Hepatocyte (in vitro differentiated cells): ENCODE results near the gene ZBTB38. TPM values are rescaled to one million over a fixed set of nuclear protein-coding genes. Genes with fewer than 3 reads are reported as not detected.

Experiments used
- DNase-seq: peaks from one replicate; pipeline ENCODE4 v3.0.0-alpha.2; 2016; ENCODE audit warnings: low spot score
- H2AFZ ChIP-seq: fragments of 200-600 bp; sonication (generic); 2 replicates; pipeline ENCODE4 v1.6.0; 2016; ENCODE audit warnings: antibody characterized with exemption, mild to moderate bottlenecking
- H3K27ac ChIP-seq: fragments of 200-600 bp; sonication (generic); 2 replicates; pipeline ENCODE4 v1.5.1; 2016; ENCODE audit warnings: mild to moderate bottlenecking
- H3K27me3 ChIP-seq: fragments of 200-600 bp; sonication (generic); 2 replicates; pipeline ENCODE4 v1.6.1; 2016
- H3K36me3 ChIP-seq: fragments of 200-600 bp; sonication (generic); replicated peaks from 2 replicates; pipeline ENCODE4 v1.5.1; 2016; ENCODE audit warnings: low read depth; ENCODE audit not compliant: insufficient read depth
- H3K4me1 ChIP-seq: fragments of 200-600 bp; sonication (generic); 2 replicates; pipeline ENCODE4 v1.5.1; 2016; ENCODE audit warnings: mild to moderate bottlenecking, moderate library complexity; ENCODE audit not compliant: insufficient read depth
- H3K4me2 ChIP-seq: fragments of 200-600 bp; sonication (generic); 2 replicates; pipeline ENCODE4 v1.6.0; 2016
- H3K4me3 ChIP-seq: fragments of 200-600 bp; sonication (generic); 2 replicates; pipeline ENCODE4 v1.5.1; 2016; ENCODE audit warnings: mild to moderate bottlenecking
- H3K79me2 ChIP-seq: fragments of 200-600 bp; sonication (generic); 2 replicates; pipeline ENCODE4 v1.6.0; 2017; ENCODE audit warnings: mild to moderate bottlenecking
- H3K9me2 ChIP-seq: fragments of 200-600 bp; sonication (generic); replicated peaks from 2 replicates; pipeline ENCODE4 v1.6.0; 2017; ENCODE audit warnings: mild to moderate bottlenecking; ENCODE audit not compliant: insufficient read depth
- H3K9me3 ChIP-seq: fragments of 200-600 bp; sonication (generic); 2 replicates; pipeline ENCODE4 v1.5.1; 2016; ENCODE audit warnings: low read depth, mild to moderate bottlenecking
- H4K20me1 ChIP-seq: fragments of 200-600 bp; sonication (generic); 2 replicates; pipeline ENCODE4 v1.6.0; 2016; ENCODE audit warnings: mild to moderate bottlenecking; ENCODE audit not compliant: insufficient read depth, poor library complexity, severe bottlenecking
- CTCF ChIP-seq: fragments of 200-600 bp; sonication (generic); IDR thresholded peaks from 2 replicates; pipeline ENCODE4 v1.5.1; 2016; ENCODE audit warnings: antibody characterized with exemption, mild to moderate bottlenecking; ENCODE audit not compliant: poor library complexity
- EZH2 ChIP-seq: fragments of 200-600 bp; sonication (generic); IDR thresholded peaks from 2 replicates; pipeline ENCODE4 v1.6.1; 2016; ENCODE audit warnings: antibody characterized with exemption, mild to moderate bottlenecking, borderline replicate concordance
- EZH2phosphoT487 ChIP-seq: fragments of 200-600 bp; sonication (generic); IDR thresholded peaks from one replicate; pipeline ENCODE4 v1.6.1; 2018; ENCODE audit warnings: antibody characterized with exemption, mild to moderate bottlenecking, low read depth, moderate library complexity; ENCODE audit not compliant: unreplicated experiment, severe bottlenecking
- WGBS: methylation state at CpG from one replicate; pipeline ENCODE4 v1.1.6; 2016; ENCODE audit warnings: low lambda C conversion rate; ENCODE audit errors: missing lambda C conversion rate; 5-methylcytosine and 5-hydroxymethylcytosine counted together
- polyA plus RNA-seq: library from polyadenylated mRNA; unstranded; fragments of >200 nt; fragmentation: Nextera tagmentation; extraction: Ambion mirVana; gene quantifications from 2 replicates; pipeline ENCODE4 v1.2.1, GENCODE V29; 2016
- total RNA-seq: library from RNA; depleted of rRNA; stranded (reverse); fragments of >200 nt; gene quantifications from 2 replicates; pipeline ENCODE4 v1.2.3, GENCODE V29; 2014

The ZBTB38 gene
- total and polyA plus RNA-seq, 2 experiments from 2014 or later: 31.6 to 122 TPM

GRCh38 chr3:141375381-141376301, 7.3 kb downstream of the ZBTB38 start:
- Histone ChIP-seq H3K27me3 (no peaks in the 10 kb centered on the region), H3K4me2 (no peak overlapping the region), H3K9me2 (no peaks in the 10 kb centered on the region), H4K20me1 (no peaks in the 10 kb centered on the region), H3K4me1 (no peaks in the 10 kb centered on the region), H3K36me3 (no peaks in the 10 kb centered on the region), H3K79me2 (peaks cover 3% of the 10 kb centered on the region), H3K9me3 (no peaks in the 10 kb centered on the region), H3K27ac (no peak overlapping the region), H2AFZ (no peak overlapping the region), H3K4me3 (no peak overlapping the region)
- TF ChIP-seq CTCF: no peak
- TF ChIP-seq EZH2phosphoT487: no peak
- TF ChIP-seq EZH2: no peak
- DNase-seq: no peak
- 91% methylated on average over 10 of the region's 10 CpGs for WGBS

- no peak for TF ChIP-seq EZH2phosphoT487
- no peak for TF ChIP-seq EZH2
- TF ChIP-seq CTCF: no peak
- no peaks in the 10 kb centered on the region for H3K9me2 ChIP-seq
- H3K36me3 ChIP-seq: no peaks in the 10 kb centered on the region
- no peak overlapping the region for H3K27ac ChIP-seq
- H2AFZ ChIP-seq: no peak overlapping the region
- no peak overlapping the region for H3K4me2 ChIP-seq
- no peak overlapping the region for H3K4me3 ChIP-seq
- H3K27me3 ChIP-seq: no peaks in the 10 kb centered on the region
- H3K79me2 ChIP-seq: peaks cover 2% of the 10 kb centered on the region
- H3K4me1 ChIP-seq: no peaks in the 10 kb centered on the region
- no peaks in the 10 kb centered on the region for H4K20me1 ChIP-seq
- no peak for DNase-seq
- WGBS: 90% methylated on average over 3 of the region's 3 CpGs
- no peaks in the 10 kb centered on the region for H3K9me3 ChIP-seq
Measured at GRCh38 chr3:141377377-141377776, 9.1 kb downstream of the ZBTB38 start.

- Histone ChIP-seq H3K36me3 (no peaks in the 10 kb centered on the region), H3K79me2 (peaks cover 2% of the 10 kb centered on the region)
- WGBS: 91% methylated on average over 4 of the region's 4 CpGs
Measured at GRCh38 chr3:141378556-141378955, 10.3 kb downstream of the ZBTB38 start.

More at GRCh38 chr3:141378556-141378955, 10.3 kb downstream of the ZBTB38 start:
- Histone ChIP-seq H3K4me1 (no peaks in the 10 kb centered on the region), H3K4me2 (no peak overlapping the region), H3K9me2 (no peaks in the 10 kb centered on the region), H3K27me3 (no peaks in the 10 kb centered on the region), H3K9me3 (no peaks in the 10 kb centered on the region), H2AFZ (no peak overlapping the region), H3K27ac (no peak overlapping the region), H3K4me3 (no peak overlapping the region), H4K20me1 (no peaks in the 10 kb centered on the region)
- no peak for DNase-seq
- TF ChIP-seq EZH2phosphoT487: no peak
- no peak for TF ChIP-seq CTCF
